ENCODE data around the gene CNTN5.

- TF ChIP-seq POLR2A (IDR thresholded peaks at IDR 0.05) = no peak
- TF ChIP-seq CTCF (IDR thresholded peaks at IDR 0.05) = no peak
Observed at GRCh38 chr11:99177446-99177845, 156.7 kb downstream of the CNTN5 start.

Data from uterus (tissue), 2 donors.